Measurements from ENCODE around the gene DNAJC4.

DNAJC4 gene

GRCh38 chr11:64207256-64208085 is 22.9 kb upstream of the DNAJC4 start:
- in situ Hi-C loops (cut with HindIII; ENCODE audit: low sequenced_read_pairs): loop anchor here (10.0 to 25.0 kb wide), 2 partner anchors 67 to 430 kb away; no protein-coding TSS in a partner anchor
- no peak overlapping the region for H3K4me3 ChIP-seq (ENCODE audit: low read depth, low read length)
- no peak for TF ChIP-seq CTCF (IDR thresholded peaks at IDR 0.05; ENCODE audit: low read depth, low read length, missing control alignments)
- DNase-seq (ENCODE audit: low read depth): no peak

- in situ Hi-C loops (cut with HindIII; ENCODE audit: low sequenced_read_pairs): loop anchor here (10.0 to 25.0 kb wide), 2 partner anchors 67 to 429 kb away; no protein-coding TSS in a partner anchor
- no peak overlapping the region for H3K4me3 ChIP-seq (ENCODE audit: low read depth, low read length)
- DNase-seq (ENCODE audit: low read depth): no peak
- no peak for TF ChIP-seq CTCF (IDR thresholded peaks at IDR 0.05; ENCODE audit: low read depth, low read length, missing control alignments)
Observed at GRCh38 chr11:64208086-64208795, 22.1 kb upstream of the DNAJC4 start.

- no peak overlapping the region for H3K4me3 ChIP-seq (ENCODE audit: low read depth, low read length)
- DNase-seq (ENCODE audit: low read depth): no peak
- no peak for TF ChIP-seq CTCF (IDR thresholded peaks at IDR 0.05; ENCODE audit: low read depth, low read length, missing control alignments)
- in situ Hi-C loops (cut with HindIII; ENCODE audit: low sequenced_read_pairs): loop anchor here (10.0 to 25.0 kb wide), 2 partner anchors 66 to 428 kb away; no protein-coding TSS in a partner anchor
Observed at GRCh38 chr11:64208796-64209562, 21.4 kb upstream of the DNAJC4 start.

DNA sequence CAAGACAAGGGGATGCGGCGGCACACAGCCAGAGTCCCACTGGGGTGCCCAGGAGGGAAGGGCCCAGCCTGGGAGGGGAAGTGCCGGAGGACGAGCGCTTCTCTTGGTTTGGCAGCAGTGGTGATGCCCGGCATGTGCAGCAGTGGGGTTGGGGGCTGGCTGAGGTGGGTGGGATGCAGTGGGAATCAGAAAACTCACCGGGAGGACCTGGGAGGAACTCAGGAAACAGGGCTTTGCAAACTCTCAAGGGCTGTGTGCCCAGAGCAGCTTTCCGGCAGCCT is 20.8 kb upstream of the DNAJC4 start:
- no peak overlapping the region for H3K4me3 ChIP-seq (ENCODE audit: low read depth, low read length)
- no peak for DNase-seq (ENCODE audit: low read depth)
- TF ChIP-seq CTCF (IDR thresholded peaks at IDR 0.05; ENCODE audit: low read depth, low read length, missing control alignments): no peak
- in situ Hi-C loops (cut with HindIII; ENCODE audit: low sequenced_read_pairs): loop anchor here (10.0 to 25.0 kb wide), 2 partner anchors 65 to 428 kb away; no protein-coding TSS in a partner anchor

- no peak for DNase-seq (ENCODE audit: low read depth)
- in situ Hi-C loops (cut with HindIII; ENCODE audit: low sequenced_read_pairs): loop anchor here (25.0 kb wide), 1 partner anchor 427 kb away; no protein-coding TSS in a partner anchor
- H3K4me3 ChIP-seq (ENCODE audit: low read depth, low read length): no peak overlapping the region
- TF ChIP-seq CTCF (IDR thresholded peaks at IDR 0.05; ENCODE audit: low read depth, low read length, missing control alignments): no peak
Observed at GRCh38 chr11:64210301-64211020, 19.9 kb upstream of the DNAJC4 start.
